ENCODE measurements around the gene ACBD6.
A peak's percentile ranks its signal among the peaks of the same experiment; 100 is the strongest.
"Not testable (repeated sequence)": the region's sequence is repeated elsewhere in the genome, so short reads cannot be mapped to it uniquely, and the experiment has no call there.

The ACBD6 gene

GRCh38 chr1:180488661-180489060 is 13.7 kb downstream of the ACBD6 start:
- no peak for DNase-seq

- peak; percentile 66 for DNase-seq
Measured at GRCh38 chr1:180486092-180486491, 16.3 kb downstream of the ACBD6 start.

GRCh38 chr1:180484490-180484889 is 17.9 kb downstream of the ACBD6 start:
- DNase-seq = no peak

GRCh38 chr1:180482425-180483275 is 19.7 kb downstream of the ACBD6 start:
- DNase-seq = peak; percentile 52

- no peak for DNase-seq
Measured at GRCh38 chr1:180470031-180470430, 32.3 kb downstream of the ACBD6 start.

- no peak for DNase-seq
Measured at GRCh38 chr1:180468311-180468710, 34.1 kb downstream of the ACBD6 start.

- DNase-seq = no peak
Measured at GRCh38 chr1:180462102-180462501, 40.3 kb downstream of the ACBD6 start.

GRCh38 chr1:180461682-180462081 is 40.7 kb downstream of the ACBD6 start:
- DNase-seq = not testable (repeated sequence)

GRCh38 chr1:180458807-180459206 is 43.6 kb downstream of the ACBD6 start:
- no peak for DNase-seq

GRCh38 chr1:180456191-180456590 is 46.2 kb downstream of the ACBD6 start:
- DNase-seq = peak; percentile 79

- DNase-seq = no peak
Measured at GRCh38 chr1:180451504-180451903, 50.9 kb downstream of the ACBD6 start.

GRCh38 chr1:180444522-180444921 is 57.9 kb downstream of the ACBD6 start:
- no peak for DNase-seq

- no peak for DNase-seq
Measured at GRCh38 chr1:180440335-180440734, 62.0 kb downstream of the ACBD6 start.

GRCh38 chr1:180435566-180435965 is 66.8 kb downstream of the ACBD6 start:
- no peak for DNase-seq

GRCh38 chr1:180433873-180434272 is 68.5 kb downstream of the ACBD6 start:
- DNase-seq = no peak

- DNase-seq = no peak
Measured at GRCh38 chr1:180431683-180432082, 70.7 kb downstream of the ACBD6 start.

GRCh38 chr1:180428782-180429695 is 73.3 kb downstream of the ACBD6 start:
- DNase-seq = no peak

- DNase-seq = no peak
Measured at GRCh38 chr1:180425952-180426351, 76.4 kb downstream of the ACBD6 start.

- peak; percentile 66 for DNase-seq
Measured at GRCh38 chr1:180424848-180425457, 77.4 kb downstream of the ACBD6 start.

- DNase-seq = no peak
Measured at GRCh38 chr1:180421614-180422013, 80.8 kb downstream of the ACBD6 start.

- not testable (repeated sequence) for DNase-seq
Measured at GRCh38 chr1:180421145-180421544, 81.2 kb downstream of the ACBD6 start.

- DNase-seq = no peak
Measured at GRCh38 chr1:180415985-180416633, 86.3 kb downstream of the ACBD6 start.
